HG02973 (cell line): ENCODE results near the gene NEUROD1.

Experiments
- ATAC-seq: cut with Tn5 transposase; IDR thresholded peaks from one replicate; pipeline ENCODE4 v1.9.1; 2021; ENCODE audit warnings: moderate library complexity; ENCODE audit not compliant: unreplicated experiment

The NEUROD1 gene

GRCh38 chr2:181643151-181643550 is 37.2 kb downstream of the NEUROD1 start:
- no peak for ATAC-seq

DNA sequence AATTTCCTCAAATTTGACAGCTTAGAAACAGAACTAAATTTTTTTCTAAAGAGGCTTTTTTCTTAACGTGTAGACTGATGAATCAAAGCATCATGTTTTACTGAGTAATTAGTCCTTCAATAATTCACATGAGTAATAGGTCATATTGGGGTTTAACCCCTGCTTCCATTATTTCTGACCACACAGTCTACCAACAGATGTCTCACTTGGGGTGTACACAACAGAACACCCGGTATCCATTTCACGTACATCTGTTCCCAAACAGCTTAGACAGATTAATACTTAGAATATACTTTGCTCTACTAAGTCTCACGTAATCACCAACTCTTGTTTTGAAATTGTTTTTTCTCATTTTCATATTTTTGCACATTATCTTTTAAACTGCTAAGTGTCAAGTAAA is 38.2 kb downstream of the NEUROD1 start:
- no peak for ATAC-seq

- ATAC-seq = no peak
These were observed 40.6 kb downstream of the NEUROD1 start for GRCh38 chr2:181639686-181640085.

- peak; percentile 82 for ATAC-seq
These were observed 47.5 kb downstream of the NEUROD1 start for GRCh38 chr2:181632733-181633401.

- ATAC-seq = no peak
These were observed 51.4 kb downstream of the NEUROD1 start for GRCh38 chr2:181628590-181629585.

GRCh38 chr2:181627545-181627944 is 52.8 kb downstream of the NEUROD1 start:
- ATAC-seq = no peak

DNA sequence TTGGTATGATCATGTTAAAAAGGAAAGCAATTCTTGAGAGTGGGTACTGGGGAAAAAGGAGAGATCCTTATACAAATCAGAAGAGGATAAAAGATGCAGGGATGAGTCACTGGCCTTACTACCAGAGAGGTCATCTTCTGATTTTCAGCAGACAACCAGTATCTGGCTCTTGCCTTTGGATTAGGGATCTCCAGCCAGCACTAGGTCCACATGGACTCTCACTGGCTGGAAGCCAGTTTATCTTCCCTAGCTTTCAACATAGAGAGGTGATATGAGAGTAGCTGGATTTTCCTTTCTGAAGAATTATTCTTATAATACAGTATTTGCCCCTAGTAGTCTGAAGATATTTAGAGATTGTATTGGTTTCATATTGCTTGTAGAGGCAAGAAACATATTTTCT is 53.6 kb downstream of the NEUROD1 start:
- ATAC-seq = no peak
